H9 (cell line): ENCODE measurements around the gene TMEM81. TPM values are rescaled to one million over a fixed set of nuclear protein-coding genes. Genes with fewer than 3 reads are reported as not detected.

ENCODE experiments used
- DNase-seq: peaks from one replicate; pipeline ENCODE4 v3.0.0-alpha.2; 2017
- H2AFZ ChIP-seq: one replicate; pipeline ENCODE4 v1.6.1; 2013; ENCODE audit warnings: mild to moderate bottlenecking, low read length, control low read depth, moderate library complexity
- H2AK5ac ChIP-seq: 2 replicates; pipeline ENCODE4 v1.6.1; 2013; ENCODE audit warnings: low read length, control low read depth, mixed read lengths; ENCODE audit not compliant: insufficient read length
- H2BK120ac ChIP-seq: one replicate; pipeline ENCODE4 v1.6.1; 2013; ENCODE audit warnings: low read depth, mild to moderate bottlenecking, low read length, control low read depth, inconsistent platforms; ENCODE audit not compliant: poor library complexity, severe bottlenecking
- H2BK12ac ChIP-seq: 2 replicates; pipeline ENCODE4 v1.6.1; 2013; ENCODE audit warnings: low read length, control low read depth, mixed read lengths, low read depth; ENCODE audit not compliant: insufficient read length
- H2BK15ac ChIP-seq: 2 replicates; pipeline ENCODE4 v1.6.1; 2013; ENCODE audit warnings: low read depth, low read length, control low read depth
- H2BK20ac ChIP-seq: one replicate; pipeline ENCODE4 v1.6.1; 2013; ENCODE audit warnings: low read depth, mild to moderate bottlenecking, low read length, control low read depth, inconsistent platforms; ENCODE audit not compliant: poor library complexity, severe bottlenecking
- H2BK5ac ChIP-seq: 2 replicates; pipeline ENCODE4 v1.6.1; 2013; ENCODE audit warnings: low read length, control low read depth, mixed read lengths; ENCODE audit not compliant: insufficient read length
- H3K14ac ChIP-seq: 2 replicates; pipeline ENCODE4 v1.6.1; 2013; ENCODE audit warnings: low read length, control low read depth; ENCODE audit not compliant: insufficient read depth
- H3K18ac ChIP-seq: 2 replicates; pipeline ENCODE4 v1.6.1; 2013; ENCODE audit warnings: low read depth, mild to moderate bottlenecking, mixed read lengths, low read length, control low read depth; ENCODE audit not compliant: insufficient read length
- H3K23ac ChIP-seq: 2 replicates; pipeline ENCODE4 v1.6.1; 2013; ENCODE audit warnings: low read length, control low read depth, mixed read lengths, low read depth; ENCODE audit not compliant: insufficient read length
- H3K23me2 ChIP-seq: 2 replicates; pipeline ENCODE4 v1.6.1; 2013; ENCODE audit warnings: low read depth, mild to moderate bottlenecking, mixed read lengths, low read length, control low read depth; ENCODE audit not compliant: insufficient read length, poor library complexity, severe bottlenecking
- H3K27ac ChIP-seq: 2 replicates; pipeline ENCODE4 v1.5.1; 2013; ENCODE audit warnings: low read length, control low read depth, mixed read lengths, low read depth; ENCODE audit not compliant: insufficient read length
- H3K27me3 ChIP-seq: 2 replicates; pipeline ENCODE4 v1.6.1; 2013; ENCODE audit warnings: low read length, control low read depth, inconsistent platforms; ENCODE audit not compliant: insufficient read depth
- H3K4ac ChIP-seq: 2 replicates; pipeline ENCODE4 v1.6.1; 2013; ENCODE audit warnings: low read depth, mild to moderate bottlenecking, control low read depth, inconsistent platforms, low read length, moderate library complexity
- H3K4me1 ChIP-seq: 2 replicates; pipeline ENCODE4 v1.6.1; 2013; ENCODE audit warnings: low read length, control low read depth, inconsistent platforms; ENCODE audit not compliant: insufficient read depth
- H3K4me2 ChIP-seq: 2 replicates; pipeline ENCODE4 v1.6.1; 2013; ENCODE audit warnings: low read length, control low read depth, mixed read lengths; ENCODE audit not compliant: insufficient read length, insufficient read depth
- H3K56ac ChIP-seq: 2 replicates; pipeline ENCODE4 v1.6.1; 2013; ENCODE audit warnings: low read depth, mild to moderate bottlenecking, mixed read lengths, low read length, control low read depth; ENCODE audit not compliant: insufficient read length
- H3K79me1 ChIP-seq: 2 replicates; pipeline ENCODE4 v1.6.1; 2013; ENCODE audit warnings: low read depth, mild to moderate bottlenecking, moderate library complexity, low read length, control low read depth, inconsistent platforms; ENCODE audit not compliant: insufficient read depth, poor library complexity, severe bottlenecking
- H3K79me2 ChIP-seq: 2 replicates; pipeline ENCODE4 v1.6.1; 2013; ENCODE audit warnings: low read length, control low read depth, inconsistent platforms; ENCODE audit not compliant: insufficient read depth
- H3K9ac ChIP-seq: 2 replicates; pipeline ENCODE4 v1.6.1; 2013; ENCODE audit warnings: low read length, control low read depth, mixed read lengths; ENCODE audit not compliant: insufficient read length; ENCODE audit errors: extremely low read depth
- H3K9me3 ChIP-seq: one replicate; pipeline ENCODE4 v1.6.1; 2013; ENCODE audit warnings: low read depth, low read length, inconsistent platforms; ENCODE audit not compliant: control insufficient read depth
- H3T11ph ChIP-seq: one replicate; pipeline ENCODE4 v1.6.1; 2013; ENCODE audit warnings: mild to moderate bottlenecking, low read length, control low read depth, inconsistent platforms
- H4K20me1 ChIP-seq: one replicate; pipeline ENCODE4 v1.6.1; 2013; ENCODE audit not compliant: control insufficient read depth, insufficient read length, insufficient read depth
- H4K5ac ChIP-seq: 2 replicates; pipeline ENCODE4 v1.6.1; 2013; ENCODE audit warnings: low read depth, mild to moderate bottlenecking, mixed read lengths, low read length, control low read depth; ENCODE audit not compliant: insufficient read length
- H4K8ac ChIP-seq: replicated peaks from 2 replicates; pipeline ENCODE4 v1.6.1; 2013; ENCODE audit warnings: low read length, control low read depth, mixed read lengths, low read depth; ENCODE audit not compliant: insufficient read length
- H4K91ac ChIP-seq: 2 replicates; pipeline ENCODE4 v1.6.1; 2013; ENCODE audit warnings: low read depth, mild to moderate bottlenecking, moderate library complexity, mixed read lengths, low read length, control low read depth; ENCODE audit not compliant: insufficient read length
- H3K27ac Mint-ChIP-seq, 3 experiments: 2 replicates in 2 of 3; 3 replicates in 1 of 3; pipeline ENCODE4 v1.8.0; 2020 to 2021; ENCODE audit warnings: mixed read lengths in 3 of 3, mild to moderate bottlenecking in 1 of 3, moderate library complexity in 1 of 3
- H3K27me3 Mint-ChIP-seq: 2 replicates; pipeline ENCODE4 v1.8.0; 2021; ENCODE audit warnings: low read depth, mild to moderate bottlenecking, moderate library complexity, mixed read lengths
- H3K36me3 Mint-ChIP-seq, 3 experiments: 2 replicates in 2 of 3; 3 replicates in 1 of 3; pipeline ENCODE4 v1.8.0; 2020 to 2021; ENCODE audit warnings: low read depth in 3 of 3, mixed read lengths in 3 of 3; ENCODE audit not compliant: insufficient read depth in 1 of 3
- H3K4me1 Mint-ChIP-seq, 2 experiments: 2 replicates each; pipeline ENCODE4 v1.8.0; 2020; ENCODE audit warnings: mixed read lengths in 2 of 2
- H3K4me3 Mint-ChIP-seq, 2 experiments: 2 replicates in 1 of 2; 3 replicates in 1 of 2; pipeline ENCODE4 v1.8.0; 2020 to 2021; ENCODE audit warnings: mild to moderate bottlenecking in 2 of 2, mixed read lengths in 2 of 2, moderate library complexity in 1 of 2
- H3K9me3 Mint-ChIP-seq, 2 experiments: 2 replicates in 1 of 2; 3 replicates in 1 of 2; pipeline ENCODE4 v1.8.0; 2020; ENCODE audit warnings: mild to moderate bottlenecking in 2 of 2, mixed read lengths in 2 of 2, moderate library complexity in 1 of 2
- CTCF ChIP-seq: fragments of 200-600 bp; sonication (generic); conservative IDR thresholded peaks from 3 replicates; pipeline ENCODE4 v1.8.0; 2021; ENCODE audit warnings: antibody characterized with exemption, mild to moderate bottlenecking
- WGBS: extraction: QIAGEN DNeasy Blood & Tissue Kit; methylation state at CpG from one replicate; pipeline ENCODE4 v1.1.7; 2013; ENCODE audit warnings: missing lambda C conversion rate, low lambda C conversion rate, mixed read lengths; ENCODE audit not compliant: insufficient read length; ENCODE audit errors: extremely low coverage; 5-methylcytosine and 5-hydroxymethylcytosine counted together
- total RNA-seq: library from RNA; stranded (reverse); gene quantifications from 2 replicates; pipeline ENCODE4 v1.2.1, GENCODE V29; 2021

Gene TMEM81
- total RNA-seq, 1 experiment from 2014 or later = 3.0 TPM

DNA sequence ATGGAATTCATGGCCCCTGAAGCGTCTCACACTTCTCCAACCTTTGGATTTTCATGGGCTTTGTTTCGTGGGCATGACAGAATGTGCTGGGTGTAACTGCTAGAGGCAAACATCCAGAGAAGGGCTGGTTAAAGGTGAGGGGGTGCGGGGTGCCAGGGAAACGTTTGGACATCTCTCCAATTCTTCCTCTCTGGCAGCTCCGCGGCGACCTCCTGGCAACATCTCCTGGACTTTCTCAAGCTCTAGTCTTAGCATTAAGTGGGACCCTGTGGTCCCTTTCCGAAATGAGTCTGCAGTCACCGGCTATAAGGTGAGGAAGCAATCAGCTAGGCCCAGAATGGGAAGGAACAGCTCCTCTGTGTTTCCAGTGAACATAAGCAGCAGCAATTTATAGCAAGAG, 12.0 kb downstream of the TMEM81 start:
- no peak overlapping the region for H4K5ac ChIP-seq
- H3K79me1 ChIP-seq = no peaks in the 10 kb centered on the region
- H3K4me1 ChIP-seq = no peaks in the 10 kb centered on the region
- H3T11ph ChIP-seq = no peak overlapping the region
- no peak overlapping the region for H3K23ac ChIP-seq
- no peaks in the 10 kb centered on the region for H3K27me3 ChIP-seq
- no peaks in the 10 kb centered on the region for H3K23me2 ChIP-seq
- Mint-ChIP-seq H3K36me3 (no peaks in the 10 kb centered on the region), H3K27ac (no peak overlapping the region; a peak in 1 of 7 replicates), H3K9me3 (no peaks in the 10 kb centered on the region), H3K27me3 (no peaks in the 10 kb centered on the region; the same call in 1 of the 2 replicates), H3K4me1 (no peaks in the 10 kb centered on the region; a peak in 2 of 4 replicates), H3K4me3 (no peak overlapping the region)
- H2BK15ac ChIP-seq = no peak overlapping the region
- TF ChIP-seq CTCF = no peak
- H3K14ac ChIP-seq = no peak overlapping the region
- H3K9me3 ChIP-seq = no peaks in the 10 kb centered on the region
- no CpG with 5 or more reads among the region's 9 CpGs for WGBS
- H4K8ac ChIP-seq = no peak overlapping the region
- H4K20me1 ChIP-seq = no peaks in the 10 kb centered on the region
- H2BK12ac ChIP-seq = no peak overlapping the region
- no peak overlapping the region for H2AFZ ChIP-seq
- no peak overlapping the region for H2BK5ac ChIP-seq
- H3K27ac ChIP-seq = no peak overlapping the region
- H3K79me2 ChIP-seq = no peaks in the 10 kb centered on the region
- H3K9ac ChIP-seq = no peak overlapping the region
- H4K91ac ChIP-seq = no peak overlapping the region
- H3K18ac ChIP-seq = no peak overlapping the region
- no peak overlapping the region for H3K4me2 ChIP-seq
- H3K56ac ChIP-seq = no peak overlapping the region
- no peak overlapping the region for H2BK120ac ChIP-seq
- H2BK20ac ChIP-seq = no peak overlapping the region
- no peak overlapping the region for H2AK5ac ChIP-seq
- no peak overlapping the region for H3K4ac ChIP-seq
- no peak for DNase-seq
